AML-193 (cell line): ENCODE results near the gene NPHP4.

Experiments
- DNase-seq, 2 experiments: peaks; one replicate each; lab custom pipeline; 2025; lab: John Stamatoyannopoulos, UW

Gene NPHP4

GRCh38 chr1:5971471-5972197 is 20.6 kb downstream of the NPHP4 start:
- no peak for DNase-seq

- no peak for DNase-seq
Measured at GRCh38 chr1:5970610-5971273, 21.5 kb downstream of the NPHP4 start.

GRCh38 chr1:5969168-5969567 is 23.1 kb downstream of the NPHP4 start:
- DNase-seq = no peak

- no peak for DNase-seq
Measured at GRCh38 chr1:5968161-5968736, 24.0 kb downstream of the NPHP4 start.

- no peak for DNase-seq
Measured at GRCh38 chr1:5967351-5968160, 24.7 kb downstream of the NPHP4 start.

GRCh38 chr1:5966543-5967205 is 25.6 kb downstream of the NPHP4 start:
- no peak for DNase-seq

- DNase-seq = no peak
Measured at GRCh38 chr1:5965586-5966131, 26.6 kb downstream of the NPHP4 start.

DNA sequence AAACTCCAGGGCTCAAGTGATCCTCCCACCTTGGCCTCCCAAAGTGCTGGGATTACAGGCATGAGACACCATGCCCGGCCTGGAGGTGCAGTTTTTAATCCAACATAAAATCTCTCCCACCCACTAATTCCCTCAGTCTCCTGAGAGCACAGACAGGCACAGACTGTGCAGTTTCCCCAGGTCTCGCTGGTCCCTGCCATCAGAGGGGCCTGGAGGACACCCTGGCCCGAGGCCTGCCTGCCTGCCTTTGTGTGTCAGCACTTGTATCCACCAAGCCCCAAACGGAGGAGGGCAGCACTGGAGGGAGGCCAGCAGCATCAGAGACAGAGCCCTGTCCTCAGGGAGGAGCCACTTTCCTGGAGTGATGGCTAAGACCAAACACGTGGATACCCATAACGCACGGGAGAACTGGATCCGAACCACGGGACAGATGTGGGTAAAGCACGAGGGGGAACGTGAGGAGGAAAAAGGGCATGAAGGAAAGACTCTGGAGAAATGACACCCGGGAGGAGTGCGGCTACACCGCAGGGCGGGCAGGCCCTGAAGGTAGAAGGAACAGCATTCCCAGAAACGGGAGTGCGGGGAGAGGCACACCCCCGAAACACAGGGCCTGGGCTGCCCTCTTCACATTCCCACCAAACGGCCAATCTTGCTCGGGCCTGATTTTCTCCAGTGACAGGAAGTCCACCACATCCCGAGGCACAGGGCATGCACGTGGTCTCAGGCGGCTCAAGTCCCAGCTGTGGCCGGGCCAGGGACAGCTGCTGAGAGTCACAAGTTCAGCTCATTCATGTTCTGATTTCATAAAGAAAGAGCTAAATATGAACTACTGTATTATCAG is 29.7 kb downstream of the NPHP4 start:
- DNase-seq = no peak

DNA sequence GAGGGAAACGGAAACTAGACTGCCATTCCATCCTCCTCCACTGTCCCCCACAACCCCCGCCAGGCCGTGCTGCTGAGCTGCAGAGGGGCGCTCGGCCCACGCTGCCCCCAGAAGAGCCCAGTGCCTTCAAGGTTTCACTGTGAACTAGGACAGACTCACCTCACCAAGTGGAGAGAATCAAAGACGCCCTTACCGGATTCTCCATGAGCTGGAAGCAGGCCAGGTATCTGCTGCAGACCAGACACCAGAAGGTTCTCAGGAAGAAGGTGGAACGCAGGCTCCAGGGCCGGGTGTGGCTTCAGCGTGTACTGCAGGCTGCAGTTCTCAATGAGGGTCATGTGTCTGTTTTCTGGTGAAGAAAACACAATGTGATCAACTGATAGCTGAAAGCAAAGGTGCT is 30.6 kb downstream of the NPHP4 start:
- no peak for DNase-seq

DNA sequence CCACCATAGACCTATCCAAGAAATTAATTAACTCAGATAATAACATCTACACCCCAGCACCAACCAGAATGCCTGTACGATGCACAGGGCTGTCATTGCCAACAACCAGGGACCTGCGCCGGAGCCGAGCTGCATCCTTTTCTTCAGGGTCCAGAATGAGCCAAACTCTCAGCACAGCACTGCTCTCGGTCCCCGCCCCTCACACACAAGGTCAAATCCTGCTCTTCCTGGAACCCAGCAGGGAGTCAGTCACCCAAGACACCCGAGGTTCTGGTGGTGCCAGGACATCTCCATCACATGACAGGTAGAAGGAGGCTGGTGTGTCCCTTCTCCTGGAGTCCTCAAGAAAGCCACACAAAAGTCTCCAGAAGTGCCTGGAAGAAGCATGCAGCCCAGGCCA is 31.9 kb downstream of the NPHP4 start:
- DNase-seq = no peak

DNA sequence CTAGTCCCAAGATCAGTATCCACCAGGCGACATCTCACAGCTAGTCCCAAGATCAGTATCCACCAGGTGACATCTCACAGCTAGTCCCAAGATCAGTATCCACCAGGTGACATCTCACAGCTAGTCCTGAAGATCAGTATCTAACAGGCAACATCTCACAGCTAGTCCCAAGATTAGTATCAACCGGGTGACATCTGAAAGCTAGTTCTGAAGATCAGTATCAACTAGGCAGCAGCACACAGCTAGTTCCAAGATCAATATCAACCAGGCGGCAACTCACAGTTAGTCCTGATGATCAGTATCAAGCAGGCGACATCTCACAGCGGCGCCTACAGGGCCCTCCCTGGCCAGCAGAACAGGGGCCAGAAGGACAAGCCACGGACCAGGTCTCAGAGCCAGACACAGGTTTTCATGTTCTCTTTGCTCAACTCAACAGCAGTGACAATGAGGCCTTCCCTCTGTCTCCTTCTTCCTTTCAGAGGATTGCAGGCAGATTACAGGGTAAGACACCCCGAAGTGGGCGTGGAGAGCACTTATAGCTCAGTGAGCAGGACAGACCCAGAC is 32.5 kb downstream of the NPHP4 start:
- DNase-seq = no peak

- DNase-seq = no peak
Measured at GRCh38 chr1:5959087-5959486, 33.1 kb downstream of the NPHP4 start.

GRCh38 chr1:5956022-5956830 is 36.0 kb downstream of the NPHP4 start:
- DNase-seq = no peak

- no peak for DNase-seq
Measured at GRCh38 chr1:5955479-5955977, 36.7 kb downstream of the NPHP4 start.

- no peak for DNase-seq
Measured at GRCh38 chr1:5954964-5955363, 37.3 kb downstream of the NPHP4 start.

DNA sequence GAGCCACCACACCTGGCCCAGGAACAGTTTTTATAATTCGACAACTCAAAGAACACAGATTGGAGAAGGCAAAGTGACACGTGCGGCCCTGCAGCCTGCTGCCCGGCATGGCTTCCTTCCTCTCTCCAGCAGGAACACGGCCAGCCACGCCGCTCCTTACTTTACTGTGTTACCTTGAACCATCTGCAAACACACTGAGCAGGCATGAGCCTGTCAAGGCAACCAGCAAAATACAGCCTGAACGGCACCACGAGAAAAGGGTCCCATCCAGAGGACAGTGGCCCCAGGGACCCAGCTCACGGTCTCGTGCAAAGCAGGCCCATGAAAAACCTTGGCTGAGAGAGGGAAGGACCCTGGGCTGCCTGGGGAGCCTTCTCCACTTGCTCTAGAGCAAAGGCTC is 38.8 kb downstream of the NPHP4 start:
- no peak for DNase-seq

GRCh38 chr1:5951846-5952410 is 40.3 kb downstream of the NPHP4 start:
- no peak for DNase-seq

GRCh38 chr1:5950994-5951785 is 41.0 kb downstream of the NPHP4 start:
- DNase-seq = no peak
